ENCODE results near the gene COL24A1. TPM values are rescaled to one million over a fixed set of nuclear protein-coding genes. Genes with fewer than 3 reads are reported as not detected.
"Not testable (repeated sequence)": the region's sequence is repeated elsewhere in the genome, so short reads cannot be mapped to it uniquely, and the experiment has no call there.

Gene COL24A1
- total RNA-seq, 1 experiment from 2014 or later, result 0.30 TPM

DNA sequence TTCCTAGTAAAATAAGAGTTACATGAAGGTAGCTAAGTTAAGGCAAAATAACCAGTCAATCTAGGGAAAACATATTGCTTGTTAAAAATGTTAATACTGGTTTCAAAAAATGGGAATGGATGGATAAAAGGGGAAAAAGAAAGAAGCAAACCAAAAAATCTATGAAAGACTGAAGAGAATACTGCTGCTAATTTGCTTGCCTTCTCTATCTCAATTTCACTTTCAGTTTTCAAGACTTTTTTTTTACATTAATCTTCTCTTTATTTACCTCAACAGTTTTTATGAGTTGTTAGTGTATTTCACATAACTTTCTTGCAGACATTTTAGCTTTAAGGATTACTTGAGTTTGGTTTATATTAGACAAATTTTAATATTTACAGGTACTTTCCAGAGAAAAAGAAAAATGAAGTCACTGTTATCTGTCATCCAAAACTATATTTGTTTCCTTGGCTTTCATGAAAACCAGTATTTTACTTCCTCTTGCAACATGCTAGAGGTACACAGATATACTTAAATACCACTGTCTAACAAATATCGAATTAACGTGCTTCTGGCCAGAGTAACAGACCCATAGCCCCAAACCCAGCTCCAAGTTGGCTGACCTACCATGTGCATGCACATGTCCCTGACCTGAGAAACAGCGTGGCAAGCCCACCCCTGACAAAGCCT, 70.7 kb downstream of the COL24A1 start:
- no peak for DNase-seq (ENCODE audit: extremely low read depth, low read depth)

DNA sequence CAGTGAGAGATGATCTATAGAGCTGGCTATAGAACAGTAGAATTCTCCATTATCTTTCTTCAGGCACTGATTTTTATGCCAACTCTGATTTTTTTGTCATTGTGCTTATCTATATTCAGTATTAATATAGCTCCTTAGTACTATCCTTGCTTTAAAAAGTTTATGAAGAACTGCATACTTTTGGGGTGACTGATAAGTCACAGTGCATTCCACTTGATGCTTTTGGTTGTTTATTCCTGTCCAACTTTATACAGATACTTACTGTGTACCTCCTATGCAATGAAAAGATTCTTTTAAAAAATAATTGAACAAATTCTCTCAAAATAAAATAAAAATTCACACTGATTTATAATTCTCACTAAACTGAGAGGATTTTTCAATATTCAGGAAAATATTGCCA, 71.6 kb downstream of the COL24A1 start:
- no peak for DNase-seq (ENCODE audit: extremely low read depth, low read depth)

DNA sequence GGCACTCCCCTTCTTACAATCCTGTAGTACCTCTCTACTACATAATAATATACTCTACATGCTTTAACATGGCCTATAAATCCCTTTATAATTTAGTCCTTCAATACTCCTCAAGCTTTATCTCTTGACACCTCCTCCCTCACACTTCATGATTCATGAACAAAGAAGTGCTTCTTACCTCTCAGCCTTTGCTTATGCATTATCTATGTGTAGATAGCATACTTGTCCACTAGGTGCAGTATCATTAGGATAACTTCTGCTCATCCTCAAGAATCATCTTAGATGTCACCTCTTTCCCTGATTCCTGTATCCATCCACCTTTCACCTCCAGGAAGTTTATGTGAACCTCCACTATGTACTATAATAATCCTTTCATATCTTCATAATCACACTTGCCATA, 74.4 kb downstream of the COL24A1 start:
- DNase-seq (ENCODE audit: extremely low read depth, low read depth), result no peak

DNA sequence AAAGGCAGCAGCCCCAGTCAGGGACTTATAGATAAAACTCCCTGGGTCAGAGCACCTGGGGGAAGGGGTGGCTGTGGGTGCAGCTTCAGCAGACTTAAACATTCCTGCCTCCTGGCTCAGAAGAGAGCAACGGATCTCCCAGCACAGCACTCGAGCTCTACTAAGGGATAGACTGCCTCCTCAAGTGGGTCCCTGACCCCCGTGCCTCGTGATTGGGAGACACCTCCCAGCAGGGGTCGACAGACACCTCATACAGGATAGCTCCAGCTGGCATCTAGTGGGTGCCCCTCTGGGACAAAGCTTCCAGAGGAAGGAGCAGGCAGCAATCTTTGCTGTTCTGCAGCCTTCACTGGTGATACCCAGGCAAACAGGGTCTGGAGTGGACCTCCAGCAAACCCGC, 84.1 kb downstream of the COL24A1 start:
- not testable (repeated sequence) for DNase-seq (ENCODE audit: extremely low read depth, low read depth)

DNA sequence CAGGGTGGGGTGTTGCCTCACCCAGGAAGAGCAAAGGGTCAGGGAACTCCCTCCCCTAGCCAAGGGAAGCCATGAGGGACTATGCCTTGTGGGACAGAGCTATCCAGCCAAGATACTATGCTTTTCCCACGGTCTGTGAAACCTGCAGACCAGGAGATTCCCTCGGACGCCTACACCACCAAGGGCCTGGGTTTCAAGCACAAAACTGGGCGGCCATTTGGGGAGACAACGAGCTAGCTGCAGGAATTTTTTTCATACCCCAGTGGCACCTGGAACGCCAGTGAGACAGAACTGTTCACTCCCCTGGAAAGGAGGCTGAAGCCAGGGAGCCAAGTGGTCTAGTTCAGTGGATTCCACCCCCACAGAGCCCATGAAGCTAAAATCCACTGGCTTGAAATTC, 84.7 kb downstream of the COL24A1 start:
- DNase-seq (ENCODE audit: extremely low read depth, low read depth), result not testable (repeated sequence)

DNA sequence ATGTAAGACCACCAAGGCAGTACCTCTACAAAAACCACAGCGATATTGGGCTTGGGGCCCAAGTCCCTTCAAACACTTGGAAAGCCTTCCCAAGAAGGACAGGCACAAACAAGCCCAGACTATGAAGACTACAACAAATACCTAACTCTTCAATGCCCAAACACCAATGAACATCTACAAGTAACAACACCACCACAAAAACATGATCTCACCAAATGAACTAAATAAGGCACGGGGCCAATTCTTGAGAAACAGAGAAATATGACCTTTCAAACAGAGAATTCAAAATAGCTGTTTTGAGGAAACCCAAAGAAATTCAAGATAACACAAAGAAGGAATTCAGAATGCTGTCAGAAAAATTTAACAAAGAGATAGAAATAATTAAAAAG, 86.8 kb downstream of the COL24A1 start:
- DNase-seq (ENCODE audit: extremely low read depth, low read depth), result no peak

- DNase-seq (ENCODE audit: extremely low read depth, low read depth), result no peak
These were observed 87.5 kb downstream of the COL24A1 start for GRCh38 chr1:86068841-86069756.

GRCh38 chr1:86068271-86068721, 88.3 kb downstream of the COL24A1 start:
- no peak for DNase-seq (ENCODE audit: extremely low read depth, low read depth)

DNA sequence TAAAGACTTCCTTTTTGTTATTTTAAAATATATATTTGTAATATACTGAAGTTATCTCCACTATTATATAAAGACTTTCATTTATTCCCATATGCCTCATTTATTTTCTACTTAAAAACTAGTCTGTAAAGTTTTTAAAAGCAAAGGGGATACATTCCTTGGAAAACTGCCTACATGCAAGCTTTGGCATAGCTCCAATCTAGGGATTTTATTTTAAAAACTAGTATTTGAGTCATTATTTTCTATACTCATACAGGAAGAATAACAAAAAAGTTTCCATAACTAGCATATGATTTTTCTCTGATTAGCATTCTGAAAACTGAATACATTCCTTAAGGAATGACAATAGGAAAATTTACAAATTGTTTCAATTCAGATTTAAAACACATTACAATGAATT, 88.9 kb downstream of the COL24A1 start:
- no peak for DNase-seq (ENCODE audit: extremely low read depth, low read depth)

GRCh38 chr1:86064899-86065298, 91.7 kb downstream of the COL24A1 start:
- no peak for DNase-seq (ENCODE audit: extremely low read depth, low read depth)

DNA sequence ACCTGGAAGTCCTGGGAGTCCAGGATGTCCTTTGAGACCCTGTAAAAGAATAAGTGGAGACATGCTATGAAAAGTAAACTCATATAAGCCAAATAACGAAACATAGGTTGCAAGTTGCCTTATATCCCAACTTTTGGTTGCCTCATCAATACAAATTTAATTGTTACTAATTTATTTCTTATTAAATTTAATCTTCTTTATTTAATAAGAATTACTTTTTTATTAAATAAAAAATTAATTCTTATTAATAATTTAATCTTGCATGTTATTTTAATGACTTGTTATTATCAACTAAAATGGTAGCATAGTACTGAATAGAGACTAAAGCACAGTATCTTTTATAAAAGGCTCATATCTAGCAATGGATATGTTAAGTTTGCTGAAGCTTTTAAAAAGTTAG, 92.9 kb downstream of the COL24A1 start:
- no peak for DNase-seq (ENCODE audit: extremely low read depth, low read depth)

DNA sequence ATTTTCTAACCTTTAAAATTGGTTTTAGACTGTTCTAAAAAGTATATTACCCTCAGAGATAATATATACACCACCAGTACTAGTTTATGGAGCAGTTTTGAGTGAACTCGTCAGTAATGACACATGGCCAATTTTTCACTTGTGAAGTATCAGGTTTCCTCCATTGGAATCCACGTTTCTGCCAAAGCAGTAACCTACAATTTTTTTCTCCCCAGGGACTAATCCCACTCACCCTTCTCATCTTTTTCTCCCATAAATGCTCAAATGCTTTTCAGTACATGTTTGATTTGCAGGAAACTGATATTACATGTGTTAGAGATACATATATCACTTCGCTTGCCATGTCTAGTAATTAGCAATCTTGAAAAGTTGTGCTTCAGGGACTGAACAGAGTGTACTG, 94.1 kb downstream of the COL24A1 start:
- DNase-seq (ENCODE audit: extremely low read depth, low read depth), result no peak

GRCh38 chr1:86061551-86061990, 95.0 kb downstream of the COL24A1 start:
- DNase-seq (ENCODE audit: extremely low read depth, low read depth), result no peak

DNA sequence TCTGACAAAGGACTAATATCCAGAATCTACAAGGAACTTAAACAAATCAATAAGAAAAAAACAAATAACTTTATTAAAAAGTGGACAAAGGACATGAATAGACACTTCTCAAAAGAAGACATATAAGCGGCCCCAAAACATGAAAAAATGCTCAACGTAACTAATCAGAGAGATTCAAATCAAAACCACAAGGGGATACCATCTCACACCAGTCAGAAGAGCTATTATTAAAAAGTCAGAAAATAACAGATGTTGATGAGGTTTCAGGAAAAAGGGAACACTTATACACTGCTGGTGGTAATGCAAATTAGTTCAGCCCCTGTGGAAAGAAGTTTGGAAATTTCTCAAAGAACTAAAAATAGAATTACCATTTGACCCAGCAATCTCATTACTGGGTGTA, 102.2 kb downstream of the COL24A1 start:
- no peak for DNase-seq (ENCODE audit: extremely low read depth, low read depth)

DNA sequence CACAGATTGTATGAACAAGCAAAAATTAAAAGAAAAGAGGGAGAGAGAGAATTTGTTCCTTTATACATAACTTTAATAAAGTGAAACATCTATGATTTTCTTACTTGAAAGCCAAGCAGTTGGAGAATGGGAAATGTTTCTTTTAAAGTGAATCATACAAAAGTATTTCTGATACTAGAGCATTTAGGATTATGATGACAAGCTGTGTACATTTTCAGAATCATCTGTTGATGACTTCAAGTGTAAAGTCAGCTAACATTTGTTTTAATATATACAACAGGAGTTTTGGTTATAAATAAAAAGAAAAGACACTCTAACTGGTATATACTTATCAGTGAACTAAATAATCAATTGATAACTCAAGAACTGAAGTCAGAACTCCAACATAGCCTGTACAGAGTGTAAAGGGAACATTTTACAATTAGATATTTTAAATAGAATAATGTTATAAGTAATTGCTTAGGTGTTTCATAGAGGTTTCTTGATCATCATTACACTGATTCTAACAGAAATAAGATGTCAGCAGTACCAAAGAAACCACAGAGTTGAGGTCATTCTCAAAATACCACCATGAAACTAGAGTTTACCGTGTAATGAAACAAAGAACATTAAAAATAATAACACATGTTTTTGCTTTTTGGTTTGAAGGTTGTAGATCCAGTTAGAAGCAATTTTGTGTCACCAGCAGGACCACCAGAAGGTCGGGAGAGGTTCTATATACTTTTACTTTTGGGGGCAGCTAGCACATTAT, 103.4 kb downstream of the COL24A1 start:
- no peak for DNase-seq (ENCODE audit: extremely low read depth, low read depth)

DNA sequence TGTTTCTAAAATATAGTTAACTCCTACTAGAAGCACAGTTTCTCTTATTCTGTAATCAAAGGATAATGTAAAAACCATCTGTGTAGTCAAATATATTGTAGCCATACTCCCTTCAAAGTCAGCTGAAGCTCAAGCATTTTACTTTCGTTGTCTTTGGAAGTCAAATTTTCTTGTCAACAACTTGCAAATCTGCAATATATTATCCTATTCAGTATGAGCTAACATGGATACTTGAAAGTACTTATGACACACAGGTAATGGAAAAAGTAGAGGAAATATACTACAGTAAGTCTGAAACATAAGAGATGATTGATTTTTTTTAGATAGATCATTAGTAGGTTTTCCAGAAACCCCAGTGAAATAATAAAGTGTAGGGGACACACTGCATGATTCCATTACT, 121.5 kb downstream of the COL24A1 start:
- DNase-seq (ENCODE audit: extremely low read depth, low read depth), result no peak

DNA sequence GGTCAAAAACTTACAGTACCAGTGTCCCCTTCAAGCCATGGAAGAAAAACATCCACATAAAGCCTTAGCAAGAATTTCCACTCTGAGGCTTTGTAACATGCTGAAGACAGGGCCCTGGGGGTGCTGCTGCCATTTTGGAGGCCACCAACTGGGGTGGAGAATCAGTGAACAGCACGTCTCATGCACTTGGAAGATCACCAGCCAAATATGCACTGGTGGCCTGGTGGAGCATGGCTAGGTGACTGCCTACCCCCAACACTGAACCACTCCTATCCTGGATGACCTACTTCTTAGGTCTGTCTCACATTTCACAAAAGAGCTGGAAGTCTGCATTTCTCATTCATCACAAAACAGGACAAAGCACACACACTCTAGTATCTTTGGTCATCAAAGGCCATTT, 126.4 kb downstream of the COL24A1 start:
- no peak for DNase-seq (ENCODE audit: extremely low read depth, low read depth)

DNA sequence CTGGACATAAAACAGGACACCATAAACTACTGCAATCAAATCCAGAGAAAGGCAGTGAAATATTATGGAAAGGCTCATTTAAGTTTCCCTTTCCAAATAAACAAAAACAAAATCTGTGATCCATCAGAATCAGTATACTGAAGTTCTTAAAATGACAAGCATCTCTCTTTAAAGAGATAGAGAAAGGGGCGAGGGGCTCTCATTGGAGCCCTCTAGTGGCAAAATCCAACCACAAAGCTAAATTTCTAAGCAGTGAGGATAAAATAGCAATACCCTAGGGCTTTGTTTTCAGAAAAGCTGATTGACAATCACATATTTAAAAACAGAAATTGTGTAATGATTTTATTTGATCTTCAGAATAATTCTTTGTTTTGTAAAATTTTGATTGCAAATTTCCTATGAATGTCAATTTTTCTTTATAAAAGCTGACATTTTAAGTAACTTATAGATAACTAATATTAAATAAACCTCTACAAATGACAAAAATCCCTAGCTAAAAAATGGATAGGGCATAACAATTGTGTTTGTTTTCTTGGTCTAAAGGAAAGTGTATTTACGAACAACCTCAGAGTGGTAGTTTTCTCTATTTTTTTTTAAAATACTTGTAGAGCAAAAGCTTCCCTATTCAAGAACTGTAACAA, 138.2 kb downstream of the COL24A1 start:
- DNase-seq (ENCODE audit: extremely low read depth, low read depth), result peak; percentile 33

DNA sequence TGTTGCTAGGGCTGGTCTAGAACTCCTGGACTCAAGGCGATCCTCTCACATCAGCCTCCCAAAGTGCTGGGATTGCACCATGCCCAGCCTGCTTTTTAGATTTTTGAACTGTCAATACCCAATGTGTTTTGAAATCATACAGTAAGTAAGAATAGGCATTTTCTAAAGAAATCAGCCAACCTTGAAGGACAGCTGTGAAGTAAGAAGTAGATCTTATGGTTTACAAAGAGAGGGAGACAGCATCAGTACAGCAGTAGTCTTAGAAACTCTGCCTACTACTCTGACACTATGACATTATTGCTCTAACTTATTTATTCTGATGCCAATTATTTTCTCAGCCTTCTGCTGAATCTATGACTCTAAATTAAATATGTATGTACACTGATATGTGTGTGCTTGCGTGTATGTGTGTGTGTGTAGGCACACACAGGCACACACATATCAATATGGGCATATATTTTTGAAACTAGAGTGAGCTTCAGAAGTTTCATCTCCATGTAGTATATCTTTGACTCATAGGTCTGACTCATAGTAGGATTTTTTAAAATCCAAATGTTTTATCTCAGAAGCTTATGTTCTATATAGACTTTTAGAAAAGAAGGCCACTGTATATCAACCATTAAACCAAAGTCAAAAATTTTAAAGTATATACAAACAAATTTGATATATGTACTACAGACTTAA, 140.4 kb downstream of the COL24A1 start:
- DNase-seq (ENCODE audit: extremely low read depth, low read depth), result no peak

GRCh38 chr1:86015375-86015774, 141.2 kb downstream of the COL24A1 start:
- no peak for DNase-seq (ENCODE audit: extremely low read depth, low read depth)

Data from NCI-H460 (cell line).